Measurements from ENCODE around the gene U2SURP.

- TF ChIP-seq CTCF (IDR thresholded peaks at IDR 0.05; ENCODE audit: insufficient read depth, low read length) (no peak), POLR2AphosphoS5 (IDR thresholded peaks at IDR 0.05; ENCODE audit: low read depth) (no peak), SPI1 (IDR thresholded peaks at IDR 0.05; ENCODE audit: borderline replicate concordance, low read depth) (no peak)
Measured at GRCh38 chr3:143090976-143091837, 89.8 kb downstream of the U2SURP start.
